ENCODE measurements around the gene SORL1.

DNA sequence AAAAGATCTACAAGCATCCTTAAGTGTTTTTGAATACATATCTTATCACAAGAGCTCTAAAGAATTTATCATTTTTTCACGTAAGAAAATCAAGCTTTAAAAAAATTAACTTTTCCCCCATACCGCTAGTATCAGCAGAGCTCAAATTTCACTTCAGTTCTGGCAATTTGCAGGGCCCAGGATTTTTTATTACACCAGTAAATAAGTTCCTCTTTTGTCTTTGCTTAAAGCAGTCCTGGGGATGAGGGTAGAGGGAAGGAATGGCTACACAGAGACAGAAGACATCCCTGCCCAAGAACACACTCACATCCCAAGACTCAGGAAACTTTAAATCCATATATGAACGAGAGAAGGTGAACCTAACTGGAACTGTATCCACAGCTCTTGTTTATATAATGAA is 22.6 kb upstream of the SORL1 start:
- TF ChIP-seq, protein P1, sequence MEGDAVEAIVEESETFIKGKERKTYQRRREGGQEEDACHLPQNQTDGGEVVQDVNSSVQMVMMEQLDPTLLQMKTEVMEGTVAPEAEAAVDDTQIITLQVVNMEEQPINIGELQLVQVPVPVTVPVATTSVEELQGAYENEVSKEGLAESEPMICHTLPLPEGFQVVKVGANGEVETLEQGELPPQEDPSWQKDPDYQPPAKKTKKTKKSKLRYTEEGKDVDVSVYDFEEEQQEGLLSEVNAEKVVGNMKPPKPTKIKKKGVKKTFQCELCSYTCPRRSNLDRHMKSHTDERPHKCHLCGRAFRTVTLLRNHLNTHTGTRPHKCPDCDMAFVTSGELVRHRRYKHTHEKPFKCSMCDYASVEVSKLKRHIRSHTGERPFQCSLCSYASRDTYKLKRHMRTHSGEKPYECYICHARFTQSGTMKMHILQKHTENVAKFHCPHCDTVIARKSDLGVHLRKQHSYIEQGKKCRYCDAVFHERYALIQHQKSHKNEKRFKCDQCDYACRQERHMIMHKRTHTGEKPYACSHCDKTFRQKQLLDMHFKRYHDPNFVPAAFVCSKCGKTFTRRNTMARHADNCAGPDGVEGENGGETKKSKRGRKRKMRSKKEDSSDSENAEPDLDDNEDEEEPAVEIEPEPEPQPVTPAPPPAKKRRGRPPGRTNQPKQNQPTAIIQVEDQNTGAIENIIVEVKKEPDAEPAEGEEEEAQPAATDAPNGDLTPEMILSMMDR (conservative IDR thresholded peaks at IDR 0.05; ENCODE audit: low read length), result no peak
- TF ChIP-seq EZH2phosphoT487 (IDR thresholded peaks at IDR 0.05; ENCODE audit: borderline replicate concordance, low read depth, low read length), result no peak

Measured in OCI-LY7 (cell line).